Fibroblast of skin of left biceps (primary cell): ENCODE measurements around the gene KIF21B.
A peak's percentile ranks its signal among the peaks of the same experiment; 100 is the strongest.

Source experiments
- DNase-seq, 2 experiments: peaks; one replicate each; pipeline ENCODE4 v3.0.0-alpha.2; 2013; ENCODE audit warnings: low read depth in 2 of 2

The KIF21B gene

GRCh38 chr1:201042779-201043461, 19.4 kb upstream of the KIF21B start:
- DNase-seq = peak; percentile 20 to 31

- no peak for DNase-seq
Measured at GRCh38 chr1:201041011-201041410, 17.5 kb upstream of the KIF21B start.

GRCh38 chr1:201039876-201040275, 16.4 kb upstream of the KIF21B start:
- no peak for DNase-seq

GRCh38 chr1:201039418-201039817, 15.9 kb upstream of the KIF21B start:
- DNase-seq = no peak

GRCh38 chr1:201038186-201038876, 14.8 kb upstream of the KIF21B start:
- DNase-seq = no peak

GRCh38 chr1:201036188-201036842, 12.8 kb upstream of the KIF21B start:
- DNase-seq = no peak

- no peak for DNase-seq
Measured at GRCh38 chr1:201034671-201035070, 11.2 kb upstream of the KIF21B start.

- no peak for DNase-seq
Measured at GRCh38 chr1:201032408-201032807, 8.9 kb upstream of the KIF21B start.

- no peak for DNase-seq
Measured at GRCh38 chr1:201028461-201028889, 5.0 kb upstream of the KIF21B start.

GRCh38 chr1:201026836-201027235, 3.3 kb upstream of the KIF21B start:
- no peak for DNase-seq

- DNase-seq = no peak
Measured at GRCh38 chr1:201026234-201026633, 2.7 kb upstream of the KIF21B start.

GRCh38 chr1:201025571-201026002, 2.1 kb upstream of the KIF21B start:
- DNase-seq = no peak

GRCh38 chr1:201024625-201024998, 1.1 kb upstream of the KIF21B start:
- DNase-seq = no peak

GRCh38 chr1:201023920-201024624, 558 bp upstream of the KIF21B start:
- DNase-seq = no peak

GRCh38 chr1:201022820-201023516, 546 bp downstream of the KIF21B start:
- DNase-seq = no peak

GRCh38 chr1:201022493-201022819, 1.1 kb downstream of the KIF21B start:
- DNase-seq = no peak

GRCh38 chr1:201021630-201022492, 1.7 kb downstream of the KIF21B start:
- no peak for DNase-seq

- DNase-seq = no peak
Measured at GRCh38 chr1:201020721-201021629, 2.5 kb downstream of the KIF21B start.

GRCh38 chr1:201020040-201020591, 3.4 kb downstream of the KIF21B start:
- no peak for DNase-seq
